HepG2 (cell line): Measurements from ENCODE around the gene KCNG4. TPM values are rescaled to one million over a fixed set of nuclear protein-coding genes. Genes with fewer than 3 reads are reported as not detected.

Experiments used
- ATF5 ChIP-seq: sonication (generic); formaldehyde crosslinking; IDR thresholded peaks from 2 replicates; pipeline ENCODE4 v1.4.0; 2020; ENCODE audit warnings: mild to moderate bottlenecking, low read depth, missing genetic modification reagents
- BRD4 ChIP-seq: sonication (generic); formaldehyde crosslinking; IDR thresholded peaks from 2 replicates; pipeline ENCODE4 v1.4.0; 2020; ENCODE audit warnings: missing genetic modification reagents
- CBX1 ChIP-seq: IDR thresholded peaks from one replicate; pipeline ENCODE4 v1.6.1; 2016; ENCODE audit warnings: antibody characterized with exemption, low read depth
- CBX5 ChIP-seq: sonication (generic); formaldehyde crosslinking; IDR thresholded peaks from 2 replicates; pipeline ENCODE4 v1.4.0; 2020; ENCODE audit warnings: missing genetic modification reagents, borderline replicate concordance
- CHCHD3 ChIP-seq: sonication (generic); formaldehyde crosslinking; IDR thresholded peaks from 2 replicates; pipeline ENCODE4 v1.8.0; 2022; ENCODE audit warnings: mild to moderate bottlenecking, missing genetic modification reagents, moderate library complexity
- EHMT2 ChIP-seq: fragments of 200-600 bp; sonication (generic); IDR thresholded peaks from 2 replicates; pipeline ENCODE4 v1.7.0; 2017; ENCODE audit warnings: antibody characterized with exemption, low read depth, low read length, borderline replicate concordance
- HMGXB4 ChIP-seq, 2 experiments: sonication (generic) in 1 of 2; formaldehyde crosslinking in 1 of 2; IDR thresholded peaks; 2 replicates each; pipeline versions ENCODE4 v1.4.0 to v1.6.1; 2018 to 2020; ENCODE audit warnings: missing genetic modification reagents in 2 of 2, borderline replicate concordance in 1 of 2, low read depth in 1 of 2, mild to moderate bottlenecking in 1 of 2, missing biosample characterization in 1 of 2
- IRF2 ChIP-seq: IDR thresholded peaks from 2 replicates; pipeline ENCODE4 v1.6.1; 2018; ENCODE audit warnings: missing genetic modification reagents, missing compliant biosample characterization
- KLF6 ChIP-seq: IDR thresholded peaks from 2 replicates; pipeline ENCODE4 v1.8.0; 2016; ENCODE audit warnings: missing biosample characterization, missing genetic modification reagents
- MEF2D ChIP-seq: sonication (generic); formaldehyde crosslinking; IDR thresholded peaks from 2 replicates; pipeline ENCODE4 v1.5.1; 2020; ENCODE audit warnings: mild to moderate bottlenecking, missing genetic modification reagents
- MLXIP ChIP-seq: sonication (generic); formaldehyde crosslinking; IDR thresholded peaks from 2 replicates; pipeline ENCODE4 v1.9.0; 2021; ENCODE audit warnings: missing genetic modification reagents, borderline replicate concordance
- NRL ChIP-seq: sonication (generic); formaldehyde crosslinking; IDR thresholded peaks from 2 replicates; pipeline ENCODE4 v1.5.0; 2020; ENCODE audit warnings: missing genetic modification reagents, mild to moderate bottlenecking, moderate library complexity, borderline replicate concordance
- RCOR2 ChIP-seq: IDR thresholded peaks from 2 replicates; pipeline ENCODE4 v1.6.1; 2016; ENCODE audit warnings: missing biosample characterization, missing genetic modification reagents
- SNAI1 ChIP-seq: sonication (generic); formaldehyde crosslinking; IDR thresholded peaks from 2 replicates; pipeline ENCODE4 v1.5.0; 2020; ENCODE audit warnings: mild to moderate bottlenecking, missing genetic modification reagents, borderline replicate concordance
- SRF ChIP-seq: IDR thresholded peaks from 2 replicates; pipeline ENCODE4 v1.6.1; 2011; ENCODE audit warnings: mild to moderate bottlenecking, low read depth, low read length, moderate library complexity
- TBL1XR1 ChIP-seq: fragments of 150-350 bp; IDR thresholded peaks from 2 replicates; pipeline ENCODE4 v1.6.1; 2014; ENCODE audit warnings: borderline replicate concordance, low read length; ENCODE audit not compliant: partially characterized antibody
- YEATS4 ChIP-seq: sonication (generic); formaldehyde crosslinking; IDR thresholded peaks from 2 replicates; pipeline ENCODE4 v1.4.0; 2020; ENCODE audit warnings: missing genetic modification reagents, borderline replicate concordance
- ZEB1 ChIP-seq: IDR thresholded peaks from 2 replicates; pipeline ENCODE4 v1.6.1; 2012; ENCODE audit warnings: mild to moderate bottlenecking, low read depth, inconsistent platforms; ENCODE audit not compliant: insufficient replicate concordance
- ZNF331 ChIP-seq: sonication (generic); formaldehyde crosslinking; IDR thresholded peaks from 2 replicates; pipeline ENCODE4 v1.4.0; 2020; ENCODE audit warnings: missing genetic modification reagents
- ZNF501 ChIP-seq: sonication (generic); formaldehyde crosslinking; IDR thresholded peaks from 2 replicates; pipeline ENCODE4 v1.5.1; 2020; ENCODE audit warnings: mild to moderate bottlenecking, moderate library complexity, missing genetic modification reagents
- ZNF572 ChIP-seq: sonication (generic); formaldehyde crosslinking; IDR thresholded peaks from 2 replicates; pipeline ENCODE4 v1.5.1; 2020; ENCODE audit warnings: mild to moderate bottlenecking, missing genetic modification reagents
- ZNF605 ChIP-seq: sonication (generic); formaldehyde crosslinking; IDR thresholded peaks from 2 replicates; pipeline ENCODE4 v1.8.0; 2022; ENCODE audit warnings: mild to moderate bottlenecking, missing genetic modification reagents
- ZNF709 ChIP-seq: sonication (generic); formaldehyde crosslinking; IDR thresholded peaks from 2 replicates; pipeline ENCODE4 v1.5.0; 2020; ENCODE audit warnings: mild to moderate bottlenecking, missing genetic modification reagents
- ZNF773 ChIP-seq: sonication (generic); formaldehyde crosslinking; IDR thresholded peaks from 2 replicates; pipeline ENCODE4 v1.4.0; 2020; ENCODE audit warnings: missing genetic modification reagents, borderline replicate concordance
- polyA plus RNA-seq, 8 experiments: library from polyadenylated mRNA; depleted of rRNA in 3 of 8; stranded (reverse) in 7 of 8; unstranded in 1 of 8; fragments of >200 nt; fragmentation: Illumina TruSeq in 4 of 8; extraction: Trizol in 4 of 8; gene quantifications; 2 replicates each; pipeline versions ENCODE4 v1.2.1 to v1.2.3, GENCODE V29; 2011 to 2016; ENCODE audit warnings: low read depth in 4 of 8, missing spikeins in 1 of 8, mixed read lengths in 1 of 8; ENCODE audit not compliant: insufficient read depth in 1 of 8
- total RNA-seq, 5 experiments: library from RNA; depleted of rRNA; stranded (reverse); fragments of >200 nt; fragmentation: Illumina TruSeq; extraction: Trizol; gene quantifications; 2 replicates each; pipeline ENCODE4 v1.2.3, GENCODE V29; 2016; ENCODE audit warnings: low read depth in 1 of 5

KCNG4 gene
- total and polyA plus RNA-seq, 2 of the 13 experiments (the other 11 are each of a cell fraction or from before 2014, with no cell fraction given) = not detected

- 0 out of 2 replicates have a peak, but pooled peaks have one; percentile 78 for TF ChIP-seq BRD4 (CRISPR knock-in tag)
- peak; percentile 85 for TF ChIP-seq ZNF773
- TF ChIP-seq TBL1XR1 = no peak
- TF ChIP-seq HMGXB4 (CRISPR knock-in tag; IDR thresholded peaks at IDR 0.05; ENCODE audit: borderline replicate concordance in 1 of 2, low read depth in 1 of 2) = peak; percentile 96 to 97
- TF ChIP-seq KLF6 (CRISPR knock-in tag) = peak; percentile 52; the same call in 1 of the 2 replicates
- peak; percentile 72 for TF ChIP-seq CBX1
- peak; percentile 83 for TF ChIP-seq IRF2 (CRISPR knock-in tag)
- peak; percentile 88 for TF ChIP-seq ZNF709 (CRISPR knock-in tag)
- TF ChIP-seq MLXIP (CRISPR knock-in tag) = peak; percentile 26; the same call in 1 of the 2 replicates
- TF ChIP-seq SNAI1 (CRISPR knock-in tag) = 0 out of 2 replicates have a peak, but pooled peaks have one; percentile 45
- peak; percentile 96 for TF ChIP-seq ZNF501 (CRISPR knock-in tag)
- peak; percentile 85 for TF ChIP-seq ZNF605 (CRISPR knock-in tag)
- peak; percentile 85 for TF ChIP-seq NRL (CRISPR knock-in tag)
- no peak for TF ChIP-seq ATF5 (CRISPR knock-in tag)
- TF ChIP-seq MEF2D (CRISPR knock-in tag) = peak; percentile 26; the same call in 1 of the 2 replicates
- no peak; the same call in 1 of the 2 replicates for TF ChIP-seq EHMT2
- TF ChIP-seq ZEB1 = peak; percentile 36
- TF ChIP-seq CBX5 (CRISPR knock-in tag) = peak; percentile 88
- peak; percentile 77 for TF ChIP-seq RCOR2 (CRISPR knock-in tag)
- TF ChIP-seq CHCHD3 (CRISPR knock-in tag) = 0 out of 2 replicates have a peak, but pooled peaks have one; percentile 31
- peak; percentile 41; the same call in 1 of the 2 replicates for TF ChIP-seq ZNF572 (CRISPR knock-in tag)
- TF ChIP-seq YEATS4 (CRISPR knock-in tag) = peak; percentile 91
- peak; percentile 47; the same call in 1 of the 2 replicates for TF ChIP-seq SRF
- peak; percentile 83; the same call in 1 of the 2 replicates for TF ChIP-seq ZNF331 (CRISPR knock-in tag)
Observed at GRCh38 chr16:84186685-84187437, 53.0 kb downstream of the KCNG4 start, which contains the start of gene TAF1C (continued).
